Measurements from ENCODE around the gene MAP6D1.

DNA sequence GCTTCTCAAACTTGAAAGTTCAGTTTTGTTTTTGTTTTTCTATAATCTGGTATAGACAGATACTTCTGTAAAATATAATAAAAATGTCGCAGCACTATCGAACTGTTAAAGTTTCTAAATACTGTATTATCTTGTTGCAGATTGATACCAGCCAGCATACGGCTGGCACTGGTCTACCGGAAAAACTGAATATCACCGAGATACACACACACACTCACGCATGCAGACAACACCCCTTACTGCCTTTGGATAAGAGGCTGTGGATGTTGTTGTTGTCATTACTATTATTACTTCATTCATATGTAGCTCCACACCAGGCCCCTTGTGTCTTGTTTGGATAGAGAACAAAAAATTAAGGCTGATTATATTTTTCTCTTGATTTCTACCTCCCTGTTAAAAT, 32.4 kb downstream of the MAP6D1 start:
- TF ChIP-seq EZH2 (IDR thresholded peaks at IDR 0.05; ENCODE audit: borderline replicate concordance) (no peak), CTCF (IDR thresholded peaks at IDR 0.05; ENCODE audit: poor library complexity) (no peak), EZH2phosphoT487 (IDR thresholded peaks at IDR 0.05; ENCODE audit: low read depth, severe bottlenecking, unreplicated experiment) (no peak)

Measured in hepatocyte (in vitro differentiated cells).